ENCODE measurements around the gene RILP.

The RILP gene

GRCh38 chr17:1624650-1625049 lies 25.0 kb downstream of the RILP start:
- Histone ChIP-seq H3K9ac (ENCODE audit: low read length) (no peak overlapping the region), H3K27ac (ENCODE audit: low read depth, low read length) (no peak overlapping the region), H3K36me3 (ENCODE audit: control insufficient read depth, insufficient read depth, low read length) (peaks cover 3% of the 10 kb centered on the region), H3K4me1 (ENCODE audit: control insufficient read depth, insufficient read depth, low read length) (no peaks in the 10 kb centered on the region), H3K4me3 (ENCODE audit: low read length) (no peak overlapping the region), H3K27me3 (ENCODE audit: control insufficient read depth, insufficient read depth, low read length) (no peaks in the 10 kb centered on the region)

- Histone ChIP-seq H3K27ac (ENCODE audit: low read depth, low read length) (no peak overlapping the region), H3K4me1 (ENCODE audit: control insufficient read depth, insufficient read depth, low read length) (no peaks in the 10 kb centered on the region), H3K9ac (ENCODE audit: low read length) (no peak overlapping the region), H3K4me3 (ENCODE audit: low read length) (no peak overlapping the region), H3K27me3 (ENCODE audit: control insufficient read depth, insufficient read depth, low read length) (no peaks in the 10 kb centered on the region), H3K36me3 (ENCODE audit: control insufficient read depth, insufficient read depth, low read length) (peaks cover 3% of the 10 kb centered on the region)
These were observed 26.5 kb downstream of the RILP start for GRCh38 chr17:1623057-1623630.

GRCh38 chr17:1621273-1621954 lies 28.3 kb downstream of the RILP start:
- Histone ChIP-seq H3K27ac (ENCODE audit: low read depth, low read length) (no peak overlapping the region), H3K9ac (ENCODE audit: low read length) (no peak overlapping the region), H3K27me3 (ENCODE audit: control insufficient read depth, insufficient read depth, low read length) (no peaks in the 10 kb centered on the region), H3K4me1 (ENCODE audit: control insufficient read depth, insufficient read depth, low read length) (no peaks in the 10 kb centered on the region), H3K4me3 (ENCODE audit: low read length) (no peak overlapping the region), H3K36me3 (ENCODE audit: control insufficient read depth, insufficient read depth, low read length) (peaks cover 3% of the 10 kb centered on the region)

GRCh38 chr17:1620486-1620885 lies 29.2 kb downstream of the RILP start:
- Histone ChIP-seq H3K27ac (ENCODE audit: low read depth, low read length) (no peak overlapping the region), H3K36me3 (ENCODE audit: control insufficient read depth, insufficient read depth, low read length) (peaks cover under 1% of the 10 kb centered on the region), H3K4me1 (ENCODE audit: control insufficient read depth, insufficient read depth, low read length) (no peaks in the 10 kb centered on the region), H3K4me3 (ENCODE audit: low read length) (no peak overlapping the region), H3K27me3 (ENCODE audit: control insufficient read depth, insufficient read depth, low read length) (no peaks in the 10 kb centered on the region), H3K9ac (ENCODE audit: low read length) (no peak overlapping the region)

GRCh38 chr17:1617620-1618174 lies 32.0 kb downstream of the RILP start:
- H3K4me3 ChIP-seq (ENCODE audit: low read length): no peak overlapping the region
- no peak overlapping the region for H3K9ac ChIP-seq (ENCODE audit: low read length)
- H3K27ac ChIP-seq (ENCODE audit: low read depth, low read length): no peak overlapping the region
- no peaks in the 10 kb centered on the region for H3K27me3 ChIP-seq (ENCODE audit: control insufficient read depth, insufficient read depth, low read length)
- no peaks in the 10 kb centered on the region for H3K4me1 ChIP-seq (ENCODE audit: control insufficient read depth, insufficient read depth, low read length)
- peaks cover 2% of the 10 kb centered on the region for H3K36me3 ChIP-seq (ENCODE audit: control insufficient read depth, insufficient read depth, low read length)

- peaks cover 2% of the 10 kb centered on the region for H3K36me3 ChIP-seq (ENCODE audit: control insufficient read depth, insufficient read depth, low read length)
- H3K4me1 ChIP-seq (ENCODE audit: control insufficient read depth, insufficient read depth, low read length): no peaks in the 10 kb centered on the region
- no peak overlapping the region for H3K4me3 ChIP-seq (ENCODE audit: low read length)
- no peaks in the 10 kb centered on the region for H3K27me3 ChIP-seq (ENCODE audit: control insufficient read depth, insufficient read depth, low read length)
- H3K9ac ChIP-seq (ENCODE audit: low read length): no peak overlapping the region
- H3K27ac ChIP-seq (ENCODE audit: low read depth, low read length): no peak overlapping the region
These were observed 33.6 kb downstream of the RILP start for GRCh38 chr17:1616101-1616500.

GRCh38 chr17:1612400-1612799 lies 37.3 kb downstream of the RILP start:
- H3K27me3 ChIP-seq (ENCODE audit: control insufficient read depth, insufficient read depth, low read length): no peaks in the 10 kb centered on the region
- H3K27ac ChIP-seq (ENCODE audit: low read depth, low read length): no peak overlapping the region
- H3K36me3 ChIP-seq (ENCODE audit: control insufficient read depth, insufficient read depth, low read length): peaks cover 2% of the 10 kb centered on the region
- H3K4me1 ChIP-seq (ENCODE audit: control insufficient read depth, insufficient read depth, low read length): no peaks in the 10 kb centered on the region
- H3K4me3 ChIP-seq (ENCODE audit: low read length): no peak overlapping the region
- no peak overlapping the region for H3K9ac ChIP-seq (ENCODE audit: low read length)

- Histone ChIP-seq H3K4me1 (ENCODE audit: control insufficient read depth, insufficient read depth, low read length) (no peaks in the 10 kb centered on the region), H3K27me3 (ENCODE audit: control insufficient read depth, insufficient read depth, low read length) (no peaks in the 10 kb centered on the region), H3K36me3 (ENCODE audit: control insufficient read depth, insufficient read depth, low read length) (peaks cover 2% of the 10 kb centered on the region), H3K9ac (ENCODE audit: low read length) (no peak overlapping the region), H3K27ac (ENCODE audit: low read depth, low read length) (no peak overlapping the region), H3K4me3 (ENCODE audit: low read length) (no peak overlapping the region)
These were observed 38.0 kb downstream of the RILP start for GRCh38 chr17:1611715-1612114.

GRCh38 chr17:1608676-1609075 lies 41.0 kb downstream of the RILP start:
- H3K36me3 ChIP-seq (ENCODE audit: control insufficient read depth, insufficient read depth, low read length): no peaks in the 10 kb centered on the region
- no peak overlapping the region for H3K27ac ChIP-seq (ENCODE audit: low read depth, low read length)
- H3K9ac ChIP-seq (ENCODE audit: low read length): no peak overlapping the region
- no peaks in the 10 kb centered on the region for H3K4me1 ChIP-seq (ENCODE audit: control insufficient read depth, insufficient read depth, low read length)
- no peaks in the 10 kb centered on the region for H3K27me3 ChIP-seq (ENCODE audit: control insufficient read depth, insufficient read depth, low read length)
- H3K4me3 ChIP-seq (ENCODE audit: low read length): no peak overlapping the region

GRCh38 chr17:1607971-1608320 lies 41.7 kb downstream of the RILP start:
- Histone ChIP-seq H3K9ac (ENCODE audit: low read length) (no peak overlapping the region), H3K27ac (ENCODE audit: low read depth, low read length) (peak overlapping the region; percentile 2)

GRCh38 chr17:1606352-1606985 lies 43.2 kb downstream of the RILP start:
- H3K4me3 ChIP-seq (ENCODE audit: low read length): no peak overlapping the region
- no peak overlapping the region for H3K9ac ChIP-seq (ENCODE audit: low read length)
- H3K27ac ChIP-seq (ENCODE audit: low read depth, low read length): peak overlapping the region; percentile 53
- no peaks in the 10 kb centered on the region for H3K27me3 ChIP-seq (ENCODE audit: control insufficient read depth, insufficient read depth, low read length)
- H3K4me1 ChIP-seq (ENCODE audit: control insufficient read depth, insufficient read depth, low read length): no peaks in the 10 kb centered on the region
- no peaks in the 10 kb centered on the region for H3K36me3 ChIP-seq (ENCODE audit: control insufficient read depth, insufficient read depth, low read length)

More at GRCh38 chr17:1607971-1608320, 41.7 kb downstream of the RILP start:
- H3K4me3 ChIP-seq (ENCODE audit: low read length): no peak overlapping the region
- H3K36me3 ChIP-seq (ENCODE audit: control insufficient read depth, insufficient read depth, low read length): no peaks in the 10 kb centered on the region
- H3K27me3 ChIP-seq (ENCODE audit: control insufficient read depth, insufficient read depth, low read length): no peaks in the 10 kb centered on the region
- no peaks in the 10 kb centered on the region for H3K4me1 ChIP-seq (ENCODE audit: control insufficient read depth, insufficient read depth, low read length)

GRCh38 chr17:1605681-1606351 lies 43.9 kb downstream of the RILP start:
- H3K27ac ChIP-seq (ENCODE audit: low read depth, low read length): no peak overlapping the region
- no peak overlapping the region for H3K9ac ChIP-seq (ENCODE audit: low read length)
- no peak overlapping the region for H3K4me3 ChIP-seq (ENCODE audit: low read length)
- H3K36me3 ChIP-seq (ENCODE audit: control insufficient read depth, insufficient read depth, low read length): no peaks in the 10 kb centered on the region
- H3K27me3 ChIP-seq (ENCODE audit: control insufficient read depth, insufficient read depth, low read length): no peaks in the 10 kb centered on the region
- no peaks in the 10 kb centered on the region for H3K4me1 ChIP-seq (ENCODE audit: control insufficient read depth, insufficient read depth, low read length)

Measured in rectal smooth muscle tissue (tissue), 1 donor.